Measurements from ENCODE around the gene FAM89B. TPM values are rescaled to one million over a fixed set of nuclear protein-coding genes. Genes with fewer than 3 reads are reported as not detected.

FAM89B gene
- total RNA-seq, 3 donors from 2014 or later, result 26.4 to 61.2 (median 28.5) TPM

- DNase-seq (no peak), ATAC-seq (no peak)
- Histone ChIP-seq H3K9me3 (no peaks in the 10 kb centered on the region), H3K4me1 (ENCODE audit: low read depth) (peaks cover 27% of the 10 kb centered on the region), H3K4me3 (no peak overlapping the region), H3K36me3 (ENCODE audit: low read depth) (no peaks in the 10 kb centered on the region)
- TF ChIP-seq CTCF (IDR thresholded peaks at IDR 0.05), result no peak
- intact Hi-C loops (cut with DNase I, micrococcal nuclease), result no loop called here
These were observed 18.1 kb upstream of the FAM89B start for GRCh38 chr11:65554057-65554818.

GRCh38 chr11:65554842-65555430 is 17.4 kb upstream of the FAM89B start:
- DNase-seq (no peak), ATAC-seq (no peak)
- intact Hi-C loops (cut with DNase I, micrococcal nuclease), result no loop called here
- no peaks in the 10 kb centered on the region for H3K9me3 ChIP-seq
- no peaks in the 10 kb centered on the region for H3K36me3 ChIP-seq (ENCODE audit: low read depth)
- peaks cover 34% of the 10 kb centered on the region for H3K4me1 ChIP-seq (ENCODE audit: low read depth)
- H3K4me3 ChIP-seq, result no peak overlapping the region
- TF ChIP-seq CTCF (IDR thresholded peaks at IDR 0.05), result no peak

GRCh38 chr11:65555693-65556231 is 16.6 kb upstream of the FAM89B start:
- DNase-seq, result peak in 1 of 3 donors; percentile 44
- Histone ChIP-seq H3K4me1 (ENCODE audit: low read depth) (peaks cover 39% of the 10 kb centered on the region), H3K4me3 (no peak overlapping the region), H3K36me3 (ENCODE audit: low read depth) (no peaks in the 10 kb centered on the region), H3K9me3 (no peaks in the 10 kb centered on the region)
- intact Hi-C loops (cut with DNase I, micrococcal nuclease), result no loop called here
- ATAC-seq, result no peak
- no peak for TF ChIP-seq CTCF (IDR thresholded peaks at IDR 0.05)

GRCh38 chr11:65556470-65557279 is 15.7 kb upstream of the FAM89B start:
- no peaks in the 10 kb centered on the region for H3K9me3 ChIP-seq
- no peak for TF ChIP-seq CTCF (IDR thresholded peaks at IDR 0.05)
- intact Hi-C loops (cut with DNase I, micrococcal nuclease), result no loop called here
- H3K36me3 ChIP-seq (ENCODE audit: low read depth), result no peaks in the 10 kb centered on the region
- ATAC-seq (no peak), DNase-seq (no peak)
- no peak overlapping the region for H3K4me3 ChIP-seq
- peaks cover 32% of the 10 kb centered on the region for H3K4me1 ChIP-seq (ENCODE audit: low read depth)

GRCh38 chr11:65557280-65558001 is 14.9 kb upstream of the FAM89B start:
- no peak for ATAC-seq
- intact Hi-C loops (cut with DNase I, micrococcal nuclease), result no loop called here
- peaks cover 25% of the 10 kb centered on the region for H3K4me1 ChIP-seq (ENCODE audit: low read depth)
- H3K4me3 ChIP-seq, result peak overlapping the region; percentile 17
- no peaks in the 10 kb centered on the region for H3K36me3 ChIP-seq (ENCODE audit: low read depth)
- no peak for TF ChIP-seq CTCF (IDR thresholded peaks at IDR 0.05)
- DNase-seq, result peak in 1 of 3 donors; percentile 57
- H3K9me3 ChIP-seq, result no peaks in the 10 kb centered on the region

Data from mucosa of descending colon (tissue), 3 donors.